ENCODE results near the gene FZD10.

Gene FZD10

GRCh38 chr12:130161261-130162243, 712 bp upstream of the FZD10 start:
- no peak overlapping the region for H3K4me3 ChIP-seq (ENCODE audit: low read depth, low read length)
- TF ChIP-seq CTCF (IDR thresholded peaks at IDR 0.05; ENCODE audit: low read depth, low read length): no peak

GRCh38 chr12:130162745-130163460, 639 bp downstream of the FZD10 start:
- no peak for TF ChIP-seq CTCF (IDR thresholded peaks at IDR 0.05; ENCODE audit: low read depth, low read length)
- H3K4me3 ChIP-seq (ENCODE audit: low read depth, low read length): no peak overlapping the region

- no peak overlapping the region for H3K4me3 ChIP-seq (ENCODE audit: low read depth, low read length)
- TF ChIP-seq CTCF (IDR thresholded peaks at IDR 0.05; ENCODE audit: low read depth, low read length): no peak
These were observed 1.4 kb downstream of the FZD10 start for GRCh38 chr12:130163461-130164215.

- H3K4me3 ChIP-seq (ENCODE audit: low read depth, low read length): no peak overlapping the region
- TF ChIP-seq CTCF (IDR thresholded peaks at IDR 0.05; ENCODE audit: low read depth, low read length): no peak
These were observed 1.9 kb downstream of the FZD10 start for GRCh38 chr12:130164216-130164542.

GRCh38 chr12:130164936-130165335, 2.7 kb downstream of the FZD10 start:
- no peak for TF ChIP-seq CTCF (IDR thresholded peaks at IDR 0.05; ENCODE audit: low read depth, low read length)
- H3K4me3 ChIP-seq (ENCODE audit: low read depth, low read length): no peak overlapping the region

- TF ChIP-seq CTCF (IDR thresholded peaks at IDR 0.05; ENCODE audit: low read depth, low read length): no peak
These were observed 4.0 kb downstream of the FZD10 start for GRCh38 chr12:130166306-130166705.

More at GRCh38 chr12:130166306-130166705, 4.0 kb downstream of the FZD10 start:
- H3K4me3 ChIP-seq (ENCODE audit: low read depth, low read length): no peak overlapping the region
